Neural progenitor cell (in vitro differentiated cells): Measurements from ENCODE around the gene PTK6. TPM values are rescaled to one million over a fixed set of nuclear protein-coding genes. Genes with fewer than 3 reads are reported as not detected.

Experiments
- DNase-seq: peaks from one replicate; pipeline ENCODE4 v3.0.0-alpha.2; 2016; ENCODE audit warnings: low spot score
- H2AFZ ChIP-seq: fragments of 200-600 bp; sonication (generic); replicated peaks from 2 replicates; pipeline ENCODE4 v1.6.1; 2016; ENCODE audit warnings: antibody characterized with exemption
- H3F3A ChIP-seq: fragments of 200-600 bp; sonication (generic); 2 replicates; pipeline ENCODE4 v1.6.1; 2016; ENCODE audit warnings: antibody characterized with exemption, low read depth
- H3K27ac ChIP-seq: fragments of 200-600 bp; sonication (generic); 2 replicates; pipeline ENCODE4 v1.5.1; 2016; ENCODE audit warnings: mild to moderate bottlenecking
- H3K27me3 ChIP-seq: fragments of 200-600 bp; sonication (generic); 2 replicates; pipeline ENCODE4 v1.6.1; 2016; ENCODE audit warnings: mild to moderate bottlenecking, moderate library complexity
- H3K36me3 ChIP-seq: fragments of 200-600 bp; sonication (generic); 2 replicates; pipeline ENCODE4 v1.5.1; 2016
- H3K4me1 ChIP-seq: fragments of 200-600 bp; sonication (generic); 2 replicates; pipeline ENCODE4 v1.6.1; 2016; ENCODE audit warnings: mixed run types
- H3K4me2 ChIP-seq: fragments of 200-600 bp; sonication (generic); 2 replicates; pipeline ENCODE4 v1.6.1; 2016
- H3K4me3 ChIP-seq: fragments of 200-600 bp; sonication (generic); 2 replicates; pipeline ENCODE4 v1.5.1; 2016
- H3K79me2 ChIP-seq: fragments of 200-600 bp; sonication (generic); 2 replicates; pipeline ENCODE4 v1.6.1; 2016; ENCODE audit warnings: low read depth
- H3K9ac ChIP-seq: fragments of 200-600 bp; sonication (generic); 2 replicates; pipeline ENCODE4 v1.6.1; 2016
- H3K9me3 ChIP-seq: fragments of 200-600 bp; sonication (generic); 2 replicates; pipeline ENCODE4 v1.5.1; 2016; ENCODE audit warnings: low read depth
- H4K20me1 ChIP-seq: fragments of 200-600 bp; sonication (generic); 2 replicates; pipeline ENCODE4 v1.6.1; 2016; ENCODE audit warnings: low read depth
- H3K27ac Mint-ChIP-seq: 3 replicates; pipeline ENCODE4 v1.8.0; 2021; ENCODE audit warnings: mixed read lengths
- H3K27me3 Mint-ChIP-seq: 2 replicates; pipeline ENCODE4 v1.8.0; 2022; ENCODE audit warnings: low read depth, mild to moderate bottlenecking, inconsistent platforms, moderate library complexity, mixed read lengths; ENCODE audit not compliant: insufficient read depth
- H3K36me3 Mint-ChIP-seq: 3 replicates; pipeline ENCODE4 v1.8.0; 2021; ENCODE audit warnings: mixed read lengths
- H3K4me1 Mint-ChIP-seq: 3 replicates; pipeline ENCODE4 v1.8.0; 2021; ENCODE audit warnings: mixed read lengths
- H3K4me3 Mint-ChIP-seq: 3 replicates; pipeline ENCODE4 v1.8.0; 2021; ENCODE audit warnings: mild to moderate bottlenecking, moderate library complexity, mixed read lengths
- H3K9me3 Mint-ChIP-seq: 3 replicates; pipeline ENCODE4 v1.8.0; 2020; ENCODE audit warnings: mixed read lengths
- EZH2 ChIP-seq: fragments of 200-600 bp; sonication (generic); IDR thresholded peaks from 2 replicates; pipeline ENCODE4 v1.6.1; 2017; ENCODE audit warnings: antibody characterized with exemption, mild to moderate bottlenecking, moderate library complexity
- EZH2phosphoT487 ChIP-seq: fragments of 200-600 bp; sonication (generic); IDR thresholded peaks from 2 replicates; pipeline ENCODE4 v1.6.1; 2017; ENCODE audit warnings: antibody characterized with exemption
- total RNA-seq: library from RNA; depleted of rRNA; stranded (reverse); fragments of >200 nt; gene quantifications from 2 replicates; pipeline ENCODE4 v1.2.3, GENCODE V29; 2015; ENCODE audit warnings: low replicate concordance
- TF ChIP-seq, protein P1 (sequence below): fragments of 200-600 bp; sonication (generic); IDR thresholded peaks from 2 replicates; pipeline ENCODE4 v1.5.1; 2017; ENCODE audit warnings: antibody characterized with exemption, mild to moderate bottlenecking

The PTK6 gene
- total RNA-seq, 1 donor from 2014 or later: not detected

GRCh38 chr20:63502671-63503172, 34.5 kb downstream of the PTK6 start:
- no peak overlapping the region for H3K27ac ChIP-seq
- Mint-ChIP-seq H3K4me3 (no peak overlapping the region), H3K9me3 (peaks cover 18% of the 10 kb centered on the region), H3K27me3 (peaks cover 13% of the 10 kb centered on the region), H3K4me1 (peaks cover 7% of the 10 kb centered on the region), H3K27ac (no peak overlapping the region), H3K36me3 (no peaks in the 10 kb centered on the region)
- no peak overlapping the region for H3K9ac ChIP-seq
- no peak overlapping the region for H2AFZ ChIP-seq
- no peaks in the 10 kb centered on the region for H3K4me1 ChIP-seq
- no peak for TF ChIP-seq EZH2
- no peak overlapping the region for H3K4me3 ChIP-seq
- H3K36me3 ChIP-seq: no peaks in the 10 kb centered on the region
- H4K20me1 ChIP-seq: peaks cover 6% of the 10 kb centered on the region
- H3F3A ChIP-seq: peaks cover 6% of the 10 kb centered on the region
- no peak overlapping the region for H3K4me2 ChIP-seq
- DNase-seq: no peak
- no peaks in the 10 kb centered on the region for H3K9me3 ChIP-seq
- peaks cover 73% of the 10 kb centered on the region for H3K27me3 ChIP-seq
- no peaks in the 10 kb centered on the region for H3K79me2 ChIP-seq

GRCh38 chr20:63501818-63502670, 35.1 kb downstream of the PTK6 start:
- TF ChIP-seq, protein P1, sequence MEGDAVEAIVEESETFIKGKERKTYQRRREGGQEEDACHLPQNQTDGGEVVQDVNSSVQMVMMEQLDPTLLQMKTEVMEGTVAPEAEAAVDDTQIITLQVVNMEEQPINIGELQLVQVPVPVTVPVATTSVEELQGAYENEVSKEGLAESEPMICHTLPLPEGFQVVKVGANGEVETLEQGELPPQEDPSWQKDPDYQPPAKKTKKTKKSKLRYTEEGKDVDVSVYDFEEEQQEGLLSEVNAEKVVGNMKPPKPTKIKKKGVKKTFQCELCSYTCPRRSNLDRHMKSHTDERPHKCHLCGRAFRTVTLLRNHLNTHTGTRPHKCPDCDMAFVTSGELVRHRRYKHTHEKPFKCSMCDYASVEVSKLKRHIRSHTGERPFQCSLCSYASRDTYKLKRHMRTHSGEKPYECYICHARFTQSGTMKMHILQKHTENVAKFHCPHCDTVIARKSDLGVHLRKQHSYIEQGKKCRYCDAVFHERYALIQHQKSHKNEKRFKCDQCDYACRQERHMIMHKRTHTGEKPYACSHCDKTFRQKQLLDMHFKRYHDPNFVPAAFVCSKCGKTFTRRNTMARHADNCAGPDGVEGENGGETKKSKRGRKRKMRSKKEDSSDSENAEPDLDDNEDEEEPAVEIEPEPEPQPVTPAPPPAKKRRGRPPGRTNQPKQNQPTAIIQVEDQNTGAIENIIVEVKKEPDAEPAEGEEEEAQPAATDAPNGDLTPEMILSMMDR: no peak
- TF ChIP-seq EZH2: no peak
- TF ChIP-seq EZH2phosphoT487: no peak
- H3K79me2 ChIP-seq: no peaks in the 10 kb centered on the region
- H3K9me3 Mint-ChIP-seq: peaks cover 17% of the 10 kb centered on the region
- H3F3A ChIP-seq: peaks cover 6% of the 10 kb centered on the region
- H4K20me1 ChIP-seq: peaks cover 13% of the 10 kb centered on the region
- no peak overlapping the region for H2AFZ ChIP-seq
- H3K27me3 Mint-ChIP-seq: peaks cover 19% of the 10 kb centered on the region
- H3K36me3 Mint-ChIP-seq: no peaks in the 10 kb centered on the region
- H3K4me3 ChIP-seq: no peak overlapping the region
- H3K9me3 ChIP-seq: no peaks in the 10 kb centered on the region
- DNase-seq: peak; percentile 48
- no peaks in the 10 kb centered on the region for H3K4me1 ChIP-seq
- peaks cover 8% of the 10 kb centered on the region for H3K4me1 Mint-ChIP-seq
- peak overlapping the region; percentile 22 for H3K4me2 ChIP-seq
- H3K9ac ChIP-seq: no peak overlapping the region
- no peak overlapping the region for H3K27ac ChIP-seq
- no peak overlapping the region for H3K4me3 Mint-ChIP-seq
- peaks cover 79% of the 10 kb centered on the region for H3K27me3 ChIP-seq
- no peaks in the 10 kb centered on the region for H3K36me3 ChIP-seq
- no peak overlapping the region for H3K27ac Mint-ChIP-seq

DNA sequence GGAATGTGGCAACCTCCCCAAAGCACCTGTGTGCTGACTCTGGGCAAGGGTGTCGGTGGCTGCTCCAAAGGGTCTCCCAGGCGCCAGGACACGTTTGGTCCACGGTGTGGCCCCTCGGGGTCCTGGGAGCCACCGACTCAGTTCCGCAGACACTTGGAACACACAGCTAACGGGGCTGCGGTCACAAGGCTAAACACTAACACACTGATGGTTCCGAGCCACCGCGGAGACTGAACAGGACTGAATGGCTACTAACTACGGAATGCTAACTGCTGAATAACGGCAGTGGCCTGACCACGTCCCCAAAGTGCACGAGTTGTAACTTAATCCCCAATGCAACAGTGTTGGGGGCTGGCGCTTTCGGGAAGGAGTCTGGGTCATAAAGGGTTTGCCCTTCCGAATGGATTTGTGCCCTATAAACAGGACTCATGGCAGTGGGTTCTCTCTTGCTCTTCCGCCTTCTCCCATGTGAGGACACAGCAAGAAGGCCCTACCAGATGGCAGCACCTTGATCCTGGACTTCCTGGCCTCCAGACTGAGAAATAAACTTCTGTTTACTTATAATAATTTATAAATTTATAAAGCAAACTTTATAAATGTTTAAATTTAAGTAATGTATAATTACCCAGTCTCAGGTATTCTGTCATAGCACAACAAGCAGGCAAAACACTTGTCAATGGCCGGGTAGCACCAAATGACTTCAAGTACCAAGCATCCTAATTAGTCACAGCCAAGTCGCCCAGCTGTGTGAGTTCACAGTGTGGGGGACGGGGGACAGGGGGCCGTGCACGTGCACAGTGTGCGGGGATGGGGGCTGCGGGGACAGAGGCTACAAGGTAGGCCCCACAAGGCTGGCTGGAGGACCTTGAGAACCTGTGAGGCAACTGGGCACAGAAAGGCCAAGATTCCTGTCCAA, 36.0 kb downstream of the PTK6 start:
- DNase-seq: no peak
- no peaks in the 10 kb centered on the region for H3K36me3 Mint-ChIP-seq
- Histone ChIP-seq H3K79me2 (no peaks in the 10 kb centered on the region), H3K4me2 (no peak overlapping the region), H4K20me1 (peaks cover 20% of the 10 kb centered on the region), H3K4me1 (no peaks in the 10 kb centered on the region), H3K9ac (no peak overlapping the region), H3K27me3 (peaks cover 88% of the 10 kb centered on the region), H3K36me3 (no peaks in the 10 kb centered on the region), H3K4me3 (no peak overlapping the region), H3K27ac (no peak overlapping the region), H2AFZ (no peak overlapping the region), H3F3A (peaks cover 6% of the 10 kb centered on the region), H3K9me3 (no peaks in the 10 kb centered on the region)
- H3K9me3 Mint-ChIP-seq: peaks cover 11% of the 10 kb centered on the region
- peaks cover 26% of the 10 kb centered on the region for H3K27me3 Mint-ChIP-seq
- no peak overlapping the region for H3K27ac Mint-ChIP-seq
- TF ChIP-seq, protein P1: no peak
- TF ChIP-seq EZH2phosphoT487: no peak
- TF ChIP-seq EZH2: no peak
- peak overlapping the region; percentile 71 for H3K4me3 Mint-ChIP-seq
- H3K4me1 Mint-ChIP-seq: peaks cover 11% of the 10 kb centered on the region
